ENCODE measurements around the gene DEAF1. TPM values are rescaled to one million over a fixed set of nuclear protein-coding genes. Genes with fewer than 3 reads are reported as not detected.

Gene DEAF1
- total RNA-seq, 1 donor from 2014 or later: 20.6 TPM

DNA sequence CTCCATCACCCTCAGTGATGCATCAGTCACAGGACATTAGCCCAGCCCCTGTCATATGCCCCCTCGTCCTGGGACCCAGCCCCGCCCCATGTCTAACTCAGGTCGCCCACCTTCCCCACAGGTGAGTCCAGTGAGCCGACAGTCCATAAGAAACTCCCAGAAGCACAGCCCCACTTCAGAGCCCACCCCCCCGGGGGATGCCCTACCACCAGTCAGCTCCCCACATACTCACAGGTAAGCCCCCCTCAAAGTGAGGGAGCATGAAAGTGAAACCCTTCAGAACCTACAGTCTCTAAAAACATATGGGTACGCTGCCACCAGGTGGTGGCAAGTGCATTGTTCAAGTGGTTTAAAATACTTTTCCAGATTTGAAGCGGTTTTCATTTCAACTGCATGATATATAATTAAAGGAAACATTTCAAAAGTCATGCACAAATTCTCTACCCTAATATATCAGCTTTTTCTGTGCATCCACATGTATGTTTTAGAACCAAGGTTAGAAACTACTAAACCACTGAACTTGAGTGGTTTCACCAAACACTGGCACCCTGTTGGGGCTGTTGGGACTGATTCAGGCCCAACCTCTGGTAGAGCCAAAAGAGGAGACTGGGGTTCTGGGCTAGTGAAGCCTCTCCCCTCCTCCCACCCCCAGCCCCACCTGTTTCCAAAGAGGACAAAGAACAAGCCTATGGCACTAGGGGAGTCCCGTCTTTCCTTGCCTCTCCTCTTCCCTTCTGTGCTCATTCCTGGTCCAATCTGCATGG, 28.3 kb upstream of the DEAF1 start:
- intact Hi-C loops (cut with DNase I): loop anchor here (1.0 kb wide), 1 partner anchor 168 kb away; no protein-coding TSS in a partner anchor
- ATAC-seq: no peak

DNA sequence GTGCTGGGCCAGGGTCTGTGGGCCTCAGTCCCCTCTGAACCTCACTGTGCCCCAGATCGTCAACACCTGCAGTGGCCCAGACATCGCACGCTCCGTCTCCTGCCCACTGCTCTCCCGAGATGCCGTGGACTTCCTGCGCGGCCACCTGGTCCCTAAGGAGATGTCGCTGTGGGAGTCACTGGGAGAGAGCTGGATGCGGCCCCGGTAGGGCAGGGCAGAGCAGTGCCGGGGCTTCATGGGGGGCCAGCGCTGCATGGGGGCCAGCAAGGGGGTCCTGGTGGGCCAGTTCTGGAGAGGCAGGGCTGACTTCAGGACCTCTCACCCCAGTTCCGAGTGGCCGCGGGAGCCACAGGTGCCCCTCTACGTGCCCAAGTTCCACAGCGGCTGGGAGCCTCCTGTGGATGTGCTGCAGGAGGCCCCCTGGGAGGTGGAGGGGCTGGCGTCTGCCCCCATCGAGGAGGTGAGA, 27.4 kb upstream of the DEAF1 start:
- intact Hi-C loops (cut with DNase I): no loop called here
- ATAC-seq (no peak), DNase-seq (ENCODE audit: missing footprints) (no peak)

More for the DNA sequence above, 28.3 kb upstream of the DEAF1 start:
- no peak for DNase-seq (ENCODE audit: missing footprints)

DNA sequence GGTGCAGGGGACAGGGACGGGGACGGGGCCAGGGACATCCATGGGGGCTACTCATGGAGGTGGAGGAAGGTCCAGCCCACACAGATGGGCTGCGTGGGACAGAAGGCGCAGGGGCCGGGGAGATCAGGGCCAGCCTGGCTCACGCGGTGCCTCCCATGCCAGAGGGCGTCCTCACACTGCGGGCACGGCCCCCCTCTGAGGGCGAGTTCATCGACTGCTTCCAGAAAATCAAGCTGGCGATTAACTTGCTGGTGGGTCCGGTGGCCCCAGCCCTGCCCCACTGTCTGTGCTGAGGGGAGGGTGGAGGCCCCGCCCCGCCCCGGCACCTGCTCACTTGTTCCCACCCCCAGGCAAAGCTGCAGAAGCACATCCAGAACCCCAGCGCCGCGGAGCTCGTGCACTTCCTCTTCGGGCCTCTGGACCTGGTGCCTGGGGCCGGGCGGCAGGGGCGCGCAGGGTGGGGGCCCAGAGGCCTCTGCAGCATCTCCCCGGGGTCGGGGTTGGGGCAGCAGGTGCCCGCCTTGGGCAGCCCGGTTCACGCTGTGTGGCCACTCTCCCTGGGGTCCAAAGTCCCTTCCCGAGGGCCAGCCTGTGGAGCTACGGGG, 26.8 kb upstream of the DEAF1 start:
- ATAC-seq (no peak), DNase-seq (ENCODE audit: missing footprints) (peak; percentile 86)
- intact Hi-C loops (cut with DNase I): no loop called here

DNA sequence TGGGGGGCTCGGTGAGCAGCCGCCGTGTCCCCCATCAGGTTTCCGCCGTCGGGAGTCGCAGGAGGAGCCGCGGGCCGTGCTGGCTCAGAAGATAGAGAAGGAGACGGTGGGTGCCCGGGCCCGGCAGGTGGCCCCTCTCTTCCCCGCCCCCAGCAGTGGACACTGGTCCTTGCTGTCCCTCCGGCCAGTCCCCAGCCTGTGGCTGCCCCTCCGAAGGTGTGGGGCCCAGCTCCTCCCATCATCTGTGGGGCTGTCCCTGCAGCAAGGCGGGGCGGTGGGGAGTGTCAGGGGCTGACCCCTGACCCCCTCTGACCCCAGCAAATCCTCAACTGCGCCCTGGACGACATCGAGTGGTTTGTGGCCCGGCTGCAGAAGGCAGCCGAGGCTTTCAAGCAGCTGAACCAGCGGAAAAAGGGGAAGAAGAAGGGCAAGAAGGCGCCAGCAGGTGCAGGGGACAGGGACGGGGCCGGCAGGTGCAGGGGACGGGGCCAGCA, 26.3 kb upstream of the DEAF1 start:
- ATAC-seq (no peak), DNase-seq (ENCODE audit: missing footprints) (no peak)
- intact Hi-C loops (cut with DNase I): no loop called here

DNA sequence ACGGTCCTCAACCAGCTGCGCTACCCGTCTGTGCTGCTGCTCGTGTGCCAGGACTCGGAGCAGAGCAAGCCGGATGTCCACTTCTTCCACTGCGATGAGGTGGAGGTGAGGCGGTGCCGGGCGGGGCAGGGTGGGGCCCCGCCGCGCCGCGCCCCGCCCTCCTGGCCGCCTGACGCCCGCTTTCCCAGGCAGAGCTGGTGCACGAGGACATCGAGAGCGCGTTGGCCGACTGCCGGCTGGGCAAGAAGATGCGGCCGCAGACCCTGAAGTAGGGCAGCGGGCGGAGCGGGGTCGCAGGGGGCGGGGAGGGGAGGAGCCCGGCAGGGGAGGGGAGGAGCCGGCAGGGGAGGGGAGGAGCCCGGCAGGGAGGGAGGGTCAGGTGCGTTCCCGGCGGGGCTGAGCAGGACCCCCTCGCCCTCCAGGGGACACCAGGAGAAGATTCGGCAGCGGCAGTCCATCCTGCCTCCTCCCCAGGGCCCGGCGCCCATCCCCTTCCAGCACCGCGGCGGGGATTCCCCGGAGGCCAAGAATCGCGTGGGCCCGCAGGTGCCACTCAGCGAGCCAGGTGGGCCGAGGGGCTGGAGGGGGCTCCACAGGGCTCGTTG, 25.7 kb upstream of the DEAF1 start:
- DNase-seq (ENCODE audit: missing footprints) (no peak), ATAC-seq (no peak)
- intact Hi-C loops (cut with DNase I): no loop called here

DNA sequence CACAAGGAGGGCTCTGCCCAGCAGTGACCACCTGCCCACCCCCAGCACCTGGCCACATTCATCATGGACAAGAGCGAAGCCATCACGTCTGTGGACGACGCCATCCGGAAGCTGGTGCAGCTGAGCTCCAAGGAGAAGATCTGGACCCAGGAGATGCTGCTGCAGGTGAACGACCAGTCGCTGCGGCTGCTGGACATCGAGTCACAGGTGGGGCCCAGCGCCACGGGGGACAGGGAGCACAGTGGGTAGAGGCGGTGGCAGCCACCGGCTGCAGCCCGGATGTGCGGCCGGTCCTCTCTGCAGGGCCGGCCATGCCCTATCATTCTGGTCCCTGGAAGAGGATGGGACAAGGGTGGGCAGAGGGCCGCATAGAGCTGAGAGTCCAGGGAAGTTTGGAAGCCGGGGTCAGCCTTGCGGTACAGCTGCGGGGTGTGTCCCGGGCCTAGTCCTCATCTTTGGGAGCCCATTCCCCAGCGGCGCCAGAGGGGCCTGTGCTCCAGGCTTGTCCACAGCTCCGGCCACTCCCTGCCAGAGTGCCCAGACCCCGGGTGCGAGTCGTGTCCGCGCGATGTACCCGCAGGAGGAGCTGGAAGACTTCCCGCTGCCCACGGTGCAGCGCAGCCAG, 25.1 kb upstream of the DEAF1 start:
- intact Hi-C loops (cut with DNase I): no loop called here
- DNase-seq (ENCODE audit: missing footprints) (no peak), ATAC-seq (no peak)

DNA sequence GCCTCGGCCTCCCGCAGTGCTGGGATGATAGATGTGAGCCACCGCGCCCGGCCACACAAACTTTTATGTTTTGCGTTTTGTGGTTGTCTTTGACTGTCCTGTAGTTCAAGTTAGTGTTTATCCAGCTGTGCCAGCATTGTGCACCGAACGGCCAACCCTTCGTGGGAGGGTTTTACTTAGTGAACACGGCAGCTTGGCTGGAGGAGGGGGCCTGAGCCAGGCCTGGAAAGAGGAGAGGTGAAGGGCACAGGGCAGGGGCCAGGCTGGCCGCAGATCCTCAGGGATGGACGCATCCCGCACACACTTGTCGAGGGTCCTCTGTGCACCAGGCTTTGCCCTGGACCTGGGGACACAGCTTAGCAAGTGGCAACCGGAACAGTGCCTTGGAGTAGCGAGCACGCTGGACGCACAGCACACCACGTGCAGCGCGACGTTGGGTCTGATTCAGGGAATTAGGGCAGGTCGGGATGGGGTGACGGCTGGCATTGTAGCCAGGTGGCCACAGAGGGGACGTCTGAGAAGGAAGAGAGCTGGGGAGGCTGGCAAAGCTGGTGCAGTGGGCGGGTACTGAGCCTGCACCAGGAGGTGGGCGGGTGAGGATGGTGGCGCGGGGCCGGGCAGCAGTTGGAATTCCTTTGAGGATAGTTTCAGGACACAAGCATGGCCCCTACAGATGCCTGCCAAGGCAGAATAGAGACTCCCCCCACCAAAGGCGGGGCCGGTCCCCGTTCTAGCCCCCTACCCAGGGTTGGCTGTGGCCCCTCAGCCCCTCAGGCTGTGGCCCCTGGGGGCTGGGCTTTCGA, 24.4 kb upstream of the DEAF1 start:
- intact Hi-C loops (cut with DNase I): no loop called here

DNA sequence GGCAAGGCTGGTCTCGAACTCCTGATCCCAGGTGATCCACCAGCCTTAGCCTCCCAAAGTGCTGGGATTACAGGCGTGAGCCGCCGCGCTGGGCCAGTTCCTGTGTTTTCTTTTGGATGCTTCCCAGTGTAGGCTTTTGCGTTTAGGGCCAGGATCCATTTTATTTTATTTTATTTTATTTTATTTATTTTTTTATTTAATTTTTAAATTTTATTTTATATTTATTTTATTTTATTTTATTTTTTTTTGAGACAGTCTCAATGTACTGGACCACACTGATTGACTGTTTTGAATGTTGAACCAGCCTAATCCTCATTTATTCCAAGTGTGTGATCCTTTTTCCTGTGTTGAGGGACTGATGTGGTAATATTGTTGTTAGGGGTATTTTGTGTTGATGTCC, 19.4 kb upstream of the DEAF1 start:
- DNase-seq (ENCODE audit: missing footprints): no peak

More for the DNA sequence above, 24.4 kb upstream of the DEAF1 start:
- ATAC-seq (no peak), DNase-seq (ENCODE audit: missing footprints) (no peak)

DNA sequence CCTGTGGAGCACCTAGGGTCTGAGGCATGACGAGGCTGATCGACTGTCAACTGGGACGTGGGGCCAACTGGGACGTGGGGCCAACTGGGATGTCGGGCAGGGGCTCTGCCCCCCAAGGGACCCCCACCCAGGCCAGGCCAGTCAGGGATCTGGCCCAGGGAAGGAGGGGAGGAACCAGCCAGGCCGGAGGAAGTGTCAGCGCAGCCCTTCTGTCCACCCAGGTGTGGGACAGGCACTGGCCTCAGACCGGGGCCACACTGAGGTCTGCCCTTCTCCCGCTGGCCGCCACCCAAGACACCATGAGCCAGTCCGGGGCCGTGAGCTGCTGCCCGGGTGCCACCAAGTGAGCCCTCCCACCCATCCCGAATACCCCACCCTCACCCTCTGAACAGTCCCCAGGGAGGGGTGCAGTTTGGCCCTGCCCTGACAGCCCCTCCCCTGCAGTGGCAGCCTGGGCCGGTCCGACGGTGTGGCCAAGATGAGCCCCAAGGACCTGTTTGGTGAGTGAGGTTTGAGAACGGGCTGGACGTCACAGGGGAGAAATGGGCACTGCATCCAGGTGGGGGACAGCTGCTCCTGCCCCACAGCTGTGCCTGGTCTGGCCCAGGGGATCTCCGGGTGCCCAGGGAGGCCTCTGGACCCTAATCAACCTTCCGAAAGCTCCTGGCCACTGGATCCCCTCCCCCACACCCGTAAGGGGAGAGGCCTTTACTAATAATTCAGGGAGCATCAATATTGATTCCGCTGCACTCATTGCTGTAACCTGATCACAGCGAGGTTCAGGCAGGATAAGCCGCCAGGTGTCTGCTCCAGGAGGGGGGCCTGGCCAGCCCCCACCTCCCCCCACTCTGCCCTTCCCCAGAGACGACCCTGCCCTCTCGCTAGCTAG, 14.3 kb upstream of the DEAF1 start:
- intact Hi-C loops (cut with DNase I): no loop called here
- ATAC-seq (no peak), DNase-seq (ENCODE audit: missing footprints) (no peak)

More for the DNA sequence above, 19.4 kb upstream of the DEAF1 start:
- no peak for ATAC-seq
- intact Hi-C loops (cut with DNase I): no loop called here

DNA sequence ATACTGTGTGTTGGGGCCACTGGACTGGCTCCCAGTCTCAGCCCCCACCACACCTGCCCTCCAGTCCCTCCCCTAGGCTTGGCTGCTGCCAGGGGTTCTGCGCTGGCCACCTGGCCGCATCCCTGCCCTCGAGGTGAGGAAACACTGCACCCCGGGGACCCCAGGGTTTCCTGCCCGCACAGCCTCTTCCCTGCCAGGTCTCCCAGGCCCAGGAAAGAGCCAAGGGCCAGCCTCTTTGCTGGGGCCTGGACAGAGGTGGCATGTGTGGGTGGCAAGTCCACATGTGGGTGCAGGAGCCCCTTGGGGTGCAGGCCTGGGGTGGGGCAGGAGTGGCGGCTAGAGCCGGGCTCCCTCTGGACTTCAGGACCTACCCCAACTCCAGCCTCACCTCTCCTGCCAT, 13.5 kb upstream of the DEAF1 start:
- ATAC-seq: no peak

DNA sequence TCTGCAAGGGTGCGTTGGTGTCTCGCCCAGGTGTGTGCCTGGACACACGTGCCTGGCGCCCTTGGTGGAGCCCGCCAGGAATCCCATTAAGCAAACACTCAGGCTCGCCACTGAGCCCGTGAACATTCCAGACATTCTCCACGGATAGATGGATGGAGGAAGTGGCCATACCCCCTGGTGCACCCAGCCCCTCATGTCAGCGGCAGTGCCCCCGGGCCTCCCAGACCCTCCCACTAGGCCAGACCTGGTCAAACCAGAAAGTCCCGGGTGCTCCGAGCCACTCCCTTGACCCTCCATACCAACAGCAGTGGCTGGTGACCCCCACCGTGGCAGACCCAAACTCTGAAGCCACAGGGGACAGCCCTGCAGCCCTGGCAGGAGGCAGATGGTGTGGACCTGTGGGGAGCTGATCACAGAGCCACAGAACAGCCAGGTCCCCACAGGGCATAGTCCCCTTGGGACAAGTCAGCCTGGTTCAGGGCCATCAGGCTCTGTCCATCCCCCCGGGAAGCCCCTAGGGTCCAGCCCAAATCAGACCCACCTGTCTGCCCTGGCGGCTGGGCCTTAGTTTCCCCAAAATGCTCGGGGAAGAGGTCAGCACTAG, 12.9 kb upstream of the DEAF1 start:
- intact Hi-C loops (cut with DNase I): no loop called here
- ATAC-seq: no peak
- DNase-seq (ENCODE audit: missing footprints): no peak

More for the DNA sequence above, 13.5 kb upstream of the DEAF1 start:
- intact Hi-C loops (cut with DNase I): no loop called here
- no peak for DNase-seq (ENCODE audit: missing footprints)

DNA sequence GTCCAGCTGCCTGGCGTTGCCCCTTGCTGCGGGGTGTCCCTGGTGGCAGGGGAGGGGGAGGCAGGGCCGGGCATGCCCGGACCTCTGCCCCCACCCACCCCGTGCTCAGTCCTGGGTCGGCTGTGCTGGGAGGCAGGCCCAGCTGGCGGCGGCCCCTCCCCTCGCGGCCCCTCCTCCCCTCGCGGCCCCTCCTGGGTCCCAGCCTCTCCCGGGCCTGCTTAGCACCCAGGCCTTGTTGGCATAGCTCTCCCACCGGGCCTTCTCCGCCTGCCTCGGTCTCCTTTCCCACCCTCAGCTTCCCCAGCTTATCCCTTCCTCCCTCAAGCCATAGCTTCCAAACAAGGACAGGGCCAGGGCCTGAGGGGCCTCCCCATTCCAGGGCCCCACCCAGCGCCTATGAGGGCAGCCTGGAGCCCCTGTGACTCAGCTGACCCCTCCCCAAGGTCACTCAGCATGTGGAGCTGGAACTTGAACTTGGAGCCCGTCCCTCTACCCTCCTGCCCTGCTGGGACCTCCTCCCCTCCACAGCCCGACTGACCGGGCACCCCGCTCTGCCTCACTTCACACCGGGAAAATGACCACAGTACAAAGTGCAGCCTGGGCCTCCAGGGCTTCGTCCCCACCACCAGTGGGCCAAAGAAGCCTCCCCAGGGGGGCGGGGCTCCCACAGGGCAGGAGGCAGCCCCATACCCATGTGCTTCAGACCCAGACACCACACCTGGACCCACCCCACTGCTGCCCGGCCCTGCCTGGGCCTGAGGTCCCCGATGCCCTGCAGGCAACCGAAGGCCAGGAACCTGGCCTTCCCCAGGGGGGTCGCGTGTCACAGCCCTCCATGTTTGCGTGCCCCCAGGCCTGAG, 12.2 kb upstream of the DEAF1 start:
- intact Hi-C loops (cut with DNase I): no loop called here
- DNase-seq (ENCODE audit: missing footprints): no peak
- ATAC-seq: peak; percentile 26

DNA sequence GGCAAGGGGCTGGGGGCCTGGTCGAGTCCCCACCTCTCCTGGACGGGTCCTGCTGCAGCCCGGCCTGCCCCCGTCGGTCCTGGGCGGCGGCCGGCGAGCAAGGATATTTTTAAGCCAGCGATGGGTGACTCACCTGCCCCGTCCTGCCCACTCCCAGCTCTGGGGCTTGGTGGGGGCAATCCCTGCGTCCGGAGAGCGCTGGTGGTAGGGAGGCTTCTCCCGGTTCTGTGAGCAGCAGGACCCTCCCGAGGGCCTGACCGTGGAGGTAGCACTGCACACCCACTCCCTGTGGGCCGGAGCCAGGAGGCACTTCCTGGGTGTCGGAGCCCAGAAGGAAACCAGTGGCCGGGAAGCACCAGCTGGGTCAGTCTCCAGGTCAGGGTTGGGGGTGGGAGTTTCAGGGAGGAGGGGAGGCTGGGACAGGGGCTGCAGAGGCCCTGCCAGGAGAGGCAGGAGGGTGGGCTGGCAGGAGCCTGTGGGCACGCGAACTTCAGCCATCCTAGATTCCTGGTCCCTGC, 11.5 kb upstream of the DEAF1 start:
- DNase-seq (ENCODE audit: missing footprints) (no peak), ATAC-seq (no peak)
- intact Hi-C loops (cut with DNase I): no loop called here

DNA sequence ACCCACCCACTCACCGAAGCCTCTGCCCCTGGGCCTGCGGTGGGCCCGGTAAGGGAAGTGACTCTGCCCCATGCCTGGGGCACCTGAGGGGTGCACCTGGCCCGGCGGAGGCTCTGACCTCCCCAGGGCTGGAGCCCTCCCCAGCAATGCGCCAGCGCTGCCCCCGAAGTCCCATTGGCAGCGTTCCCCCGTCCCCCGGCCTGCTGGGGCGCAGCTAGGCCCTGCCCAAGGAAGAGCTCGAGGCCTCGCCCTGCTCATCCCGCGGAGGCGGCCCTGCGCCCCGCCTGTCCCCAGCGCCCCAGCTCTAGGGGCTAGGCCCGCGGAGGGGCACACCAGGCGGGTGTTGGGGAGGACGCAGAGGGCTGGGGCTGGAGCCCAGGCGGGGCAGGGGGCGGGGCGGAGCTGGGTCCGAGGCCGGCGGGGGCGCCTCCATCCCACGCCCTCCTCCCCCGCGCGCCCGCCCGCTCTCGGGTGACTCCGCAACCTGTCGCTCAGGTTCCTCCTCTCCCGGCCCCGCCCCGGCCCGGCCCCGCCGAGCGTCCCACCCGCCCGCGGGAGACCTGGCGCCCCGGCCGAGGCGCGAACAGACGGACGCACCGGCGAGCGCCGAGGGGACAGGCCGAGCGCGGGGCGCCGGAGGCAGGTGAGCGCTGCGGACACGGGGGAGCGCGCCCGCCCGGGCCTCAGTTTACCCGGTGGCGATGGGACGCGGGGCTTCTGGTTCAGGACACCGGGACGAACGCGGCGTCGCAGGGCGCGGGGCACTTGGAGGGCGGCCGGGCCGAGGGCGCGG, 10.8 kb upstream of the DEAF1 start, which contains the start of gene EPS8L2:
EPS8L2 (plus strand) TSS at position 586 of the 793 bp plus-strand sequence. CDS start 3,177 bp downstream, outside the sequence.
- no peak for DNase-seq (ENCODE audit: missing footprints)
- peak; percentile 6 for ATAC-seq
- intact Hi-C loops (cut with DNase I): no loop called here
